ENCODE measurements around the gene ZNF598.

DNA sequence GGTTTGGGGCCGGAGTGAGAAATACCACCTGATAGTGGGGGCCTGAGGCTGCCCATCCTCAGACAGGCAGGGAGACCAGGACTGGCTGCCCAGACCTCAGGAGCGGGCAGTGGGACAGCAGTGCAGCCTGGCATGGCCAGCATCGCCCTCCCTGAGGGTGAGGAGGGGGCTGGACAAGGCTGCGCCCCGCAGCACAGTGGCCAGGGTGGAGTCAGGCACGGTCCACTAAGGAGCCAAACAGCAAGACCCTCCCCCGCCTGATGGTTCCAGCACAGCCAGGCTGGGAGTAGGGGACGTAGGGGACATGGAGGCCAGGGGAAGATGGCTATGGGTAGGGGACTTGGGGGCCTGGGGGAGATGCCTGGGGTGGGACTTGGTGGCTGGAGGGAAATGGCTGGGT lies 3.3 kb downstream of the ZNF598 start:
- TF ChIP-seq REST (IDR thresholded peaks at IDR 0.05; ENCODE audit: low read depth) (no peak), TCF7L2 (IDR thresholded peaks at IDR 0.05; ENCODE audit: borderline replicate concordance, extremely low read depth, insufficient read depth, insufficient read length) (no peak), POLR2A (IDR thresholded peaks at IDR 0.05; ENCODE audit: borderline replicate concordance, extremely low read depth, insufficient read depth, insufficient read length) (no peak), POLR2AphosphoS5 (IDR thresholded peaks at IDR 0.05; ENCODE audit: low read depth, low read length) (no peak), EGR1 (IDR thresholded peaks at IDR 0.05; ENCODE audit: low read depth) (no peak), YY1 (IDR thresholded peaks at IDR 0.05; ENCODE audit: extremely low read depth, insufficient replicate concordance, low read depth, low read length) (no peak), CEBPB (IDR thresholded peaks at IDR 0.05; ENCODE audit: low read depth) (no peak), ZNF274 (IDR thresholded peaks at IDR 0.05; ENCODE audit: low read depth, low read length) (no peak)
- TF ChIP-seq, protein P1, sequence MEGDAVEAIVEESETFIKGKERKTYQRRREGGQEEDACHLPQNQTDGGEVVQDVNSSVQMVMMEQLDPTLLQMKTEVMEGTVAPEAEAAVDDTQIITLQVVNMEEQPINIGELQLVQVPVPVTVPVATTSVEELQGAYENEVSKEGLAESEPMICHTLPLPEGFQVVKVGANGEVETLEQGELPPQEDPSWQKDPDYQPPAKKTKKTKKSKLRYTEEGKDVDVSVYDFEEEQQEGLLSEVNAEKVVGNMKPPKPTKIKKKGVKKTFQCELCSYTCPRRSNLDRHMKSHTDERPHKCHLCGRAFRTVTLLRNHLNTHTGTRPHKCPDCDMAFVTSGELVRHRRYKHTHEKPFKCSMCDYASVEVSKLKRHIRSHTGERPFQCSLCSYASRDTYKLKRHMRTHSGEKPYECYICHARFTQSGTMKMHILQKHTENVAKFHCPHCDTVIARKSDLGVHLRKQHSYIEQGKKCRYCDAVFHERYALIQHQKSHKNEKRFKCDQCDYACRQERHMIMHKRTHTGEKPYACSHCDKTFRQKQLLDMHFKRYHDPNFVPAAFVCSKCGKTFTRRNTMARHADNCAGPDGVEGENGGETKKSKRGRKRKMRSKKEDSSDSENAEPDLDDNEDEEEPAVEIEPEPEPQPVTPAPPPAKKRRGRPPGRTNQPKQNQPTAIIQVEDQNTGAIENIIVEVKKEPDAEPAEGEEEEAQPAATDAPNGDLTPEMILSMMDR (IDR thresholded peaks at IDR 0.05 in 2 of 3, conservative IDR thresholded peaks at IDR 0.05 in 1 of 3; ENCODE audit: borderline replicate concordance in 1 of 3, insufficient read depth in 1 of 3, low read depth in 2 of 3, low read length in 2 of 3): no peak
- TF ChIP-seq, protein P2, sequence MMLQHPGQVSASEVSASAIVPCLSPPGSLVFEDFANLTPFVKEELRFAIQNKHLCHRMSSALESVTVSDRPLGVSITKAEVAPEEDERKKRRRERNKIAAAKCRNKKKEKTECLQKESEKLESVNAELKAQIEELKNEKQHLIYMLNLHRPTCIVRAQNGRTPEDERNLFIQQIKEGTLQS (IDR thresholded peaks at IDR 0.05): no peak
